Stimulated activated CD8-positive, alpha-beta memory T cell treated with anti-CD3 and anti-CD28 coated beads, Interleukin-15, amount 100 ng/mL, for 1 hour (primary cell): ENCODE measurements around the gene STAG1.
"Not testable (repeated sequence)": the region's sequence is repeated elsewhere in the genome, so short reads cannot be mapped to it uniquely, and the experiment has no call there.

Experiments used
- DNase-seq: peaks from one replicate; pipeline ENCODE4 v3.0.0-alpha.2; 2020; ENCODE audit warnings: low read depth

Gene STAG1

DNA sequence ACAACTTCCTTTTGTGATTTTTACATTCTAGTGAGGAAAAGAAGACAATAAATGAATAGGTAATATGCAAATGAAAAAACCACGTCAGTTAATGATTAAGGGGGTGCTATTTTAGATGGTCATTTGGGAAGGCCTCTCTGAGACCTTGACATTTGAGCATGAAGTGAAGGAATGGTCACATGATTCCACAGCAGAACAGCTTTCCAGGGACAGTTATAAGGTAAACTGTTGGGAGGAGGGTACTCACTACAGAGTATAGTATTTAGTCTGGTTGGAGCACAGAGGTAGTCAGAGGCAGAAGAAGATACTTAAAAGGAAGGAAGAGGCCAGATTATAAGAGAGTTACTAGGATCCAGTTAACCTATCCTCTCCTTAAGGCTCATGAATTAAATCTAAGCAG, 246.5 kb downstream of the STAG1 start:
- DNase-seq = no peak

DNA sequence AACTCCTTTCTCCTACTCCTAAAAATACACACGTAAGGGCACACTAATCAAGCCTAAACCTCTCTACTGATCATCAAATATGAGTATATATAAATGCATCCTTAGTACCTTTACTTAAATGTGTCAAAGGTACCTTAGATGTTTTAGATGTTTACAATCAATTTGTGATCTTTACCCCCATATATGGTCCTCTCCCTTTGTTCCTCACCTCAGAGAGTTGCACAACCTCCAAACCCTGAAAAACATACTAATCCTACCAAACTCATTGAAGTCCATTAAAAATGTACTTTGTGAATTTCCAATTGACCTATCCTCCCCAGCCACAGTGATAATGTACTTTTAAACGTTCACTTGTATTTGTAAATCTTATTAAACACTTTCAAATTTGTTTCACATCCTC, 249.1 kb downstream of the STAG1 start:
- no peak for DNase-seq

DNA sequence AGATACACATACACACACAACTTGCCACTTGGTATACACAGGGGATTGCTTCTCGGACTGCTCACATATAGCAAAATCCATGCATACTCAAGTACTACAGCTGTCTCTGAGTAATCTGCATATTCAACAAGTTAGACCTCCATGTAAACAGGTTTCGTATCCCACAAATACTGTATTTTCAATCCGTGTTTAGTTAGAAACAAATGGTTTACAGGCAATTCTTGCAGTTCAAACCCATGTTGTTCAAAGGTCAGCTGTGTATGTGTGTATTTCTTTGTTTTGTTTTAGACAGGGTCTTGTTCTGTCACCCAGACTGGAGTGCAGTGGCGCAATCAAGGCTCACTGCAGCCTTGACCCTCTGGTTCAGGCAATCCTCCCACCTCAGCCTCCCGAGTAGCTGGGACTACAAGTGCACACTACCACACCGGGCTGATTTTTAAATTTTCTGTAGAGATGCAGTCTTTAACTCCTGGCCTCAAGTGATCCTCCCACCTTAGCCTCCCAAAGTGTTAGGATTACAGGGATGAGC, 253.2 kb downstream of the STAG1 start:
- DNase-seq = no peak

DNA sequence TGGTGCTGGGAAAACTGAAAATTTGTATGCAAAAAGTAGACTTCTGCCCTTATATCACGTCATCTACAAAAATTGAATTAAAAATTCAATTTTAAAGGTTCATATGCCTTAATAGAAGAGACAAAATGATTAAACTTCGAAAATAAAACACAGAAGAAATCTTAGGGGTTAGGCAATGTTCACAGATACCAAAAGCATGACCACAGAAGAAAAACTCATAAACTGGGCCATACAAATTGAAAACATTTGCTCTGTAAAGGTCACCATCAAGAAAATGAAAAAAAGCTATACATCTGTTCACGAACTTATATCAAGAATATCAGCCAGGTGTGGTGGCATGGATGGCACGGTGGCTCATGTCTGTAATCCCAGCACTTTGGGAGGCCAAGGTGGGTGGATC, 257.0 kb downstream of the STAG1 start:
- DNase-seq = no peak

DNA sequence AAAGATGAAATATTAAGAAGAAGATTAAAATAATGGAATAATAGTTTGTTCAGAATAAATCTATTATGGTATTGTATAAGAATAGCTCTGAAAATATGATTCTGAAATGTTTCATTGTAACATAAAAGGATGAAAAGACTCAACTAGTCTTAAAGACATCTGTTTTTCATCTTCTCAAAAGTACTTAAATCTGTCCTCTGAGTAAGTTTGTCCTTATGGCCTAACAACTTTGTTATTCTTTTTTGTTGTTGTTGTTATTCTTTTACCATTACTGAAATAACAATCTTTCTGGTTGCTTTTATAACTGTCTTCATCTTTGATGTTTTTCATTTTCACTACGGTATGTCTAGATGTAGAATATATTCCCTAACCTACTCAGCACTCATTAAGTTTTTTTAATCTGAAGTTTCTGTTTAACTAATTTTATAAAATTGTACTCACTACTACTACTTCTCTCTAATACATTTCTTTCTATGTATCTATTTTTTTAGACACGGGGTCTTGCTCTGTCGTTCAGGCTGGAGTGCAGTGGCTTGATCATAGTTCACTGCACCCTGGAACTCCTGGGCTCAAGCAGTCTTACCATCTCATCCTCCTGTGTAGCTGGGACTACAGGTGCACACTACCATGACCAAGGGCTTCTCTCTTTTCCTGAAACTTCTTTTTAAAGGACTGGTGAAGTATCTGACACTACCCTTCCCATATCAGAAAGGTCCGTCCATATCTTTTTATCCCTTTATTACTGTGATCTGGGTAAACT, 261.4 kb downstream of the STAG1 start:
- DNase-seq = no peak

DNA sequence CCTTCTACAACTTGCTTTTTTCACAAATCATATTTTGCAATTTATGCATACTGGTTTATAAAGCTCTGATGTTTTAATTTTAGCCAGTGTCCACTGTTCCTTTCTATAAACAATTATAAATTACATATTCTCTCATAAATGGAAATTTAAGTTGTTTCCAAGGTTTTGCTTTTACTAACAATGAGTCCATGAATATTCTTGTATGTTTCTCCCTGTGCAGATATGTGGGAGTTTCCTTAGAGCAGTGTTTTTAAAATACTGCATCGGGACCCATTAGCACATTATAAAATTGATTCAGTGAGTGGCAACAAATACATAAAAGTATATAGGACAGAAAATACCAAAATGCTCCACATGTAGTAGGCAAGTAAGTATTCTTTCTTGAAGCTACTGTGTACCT, 266.4 kb downstream of the STAG1 start:
- DNase-seq = no peak

DNA sequence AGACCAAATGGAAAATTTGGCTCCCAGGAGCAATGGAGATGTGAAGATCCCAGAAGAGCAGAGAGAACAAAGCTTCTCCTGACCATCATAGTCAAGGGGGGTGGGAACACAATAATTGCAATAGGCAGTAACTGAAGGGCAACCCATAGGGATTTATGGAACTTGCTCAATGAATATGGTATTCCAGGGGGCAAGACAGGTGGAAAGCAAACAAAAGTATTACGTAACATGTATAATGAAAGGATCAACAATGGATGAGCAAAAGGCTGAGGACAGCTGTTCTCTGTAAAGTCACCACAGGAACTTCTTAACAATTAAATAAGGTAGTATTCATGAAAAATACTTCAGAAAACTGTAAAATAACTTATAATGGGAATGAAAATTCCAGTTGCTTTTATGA, 275.9 kb downstream of the STAG1 start:
- DNase-seq = no peak

DNA sequence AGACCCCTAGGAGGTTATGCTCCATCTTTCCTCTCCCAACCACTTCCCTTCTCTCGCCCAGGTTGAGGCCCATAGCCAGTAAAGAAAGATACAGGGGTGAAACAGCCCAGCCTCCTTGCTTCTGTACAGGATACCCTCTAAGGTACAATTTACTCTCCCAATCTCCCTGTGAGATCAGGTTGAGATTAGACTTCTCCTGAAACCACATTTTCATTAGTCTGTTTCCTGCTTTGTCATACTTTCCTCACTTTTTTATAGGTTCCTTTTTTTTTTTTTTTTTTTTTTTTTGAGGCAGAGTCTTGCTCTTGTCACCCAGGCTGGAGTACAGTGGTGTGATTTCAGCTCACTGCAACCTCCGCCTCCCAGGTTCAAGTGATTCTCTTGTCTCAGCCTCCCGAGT, 277.3 kb downstream of the STAG1 start:
- DNase-seq = not testable (repeated sequence)

DNA sequence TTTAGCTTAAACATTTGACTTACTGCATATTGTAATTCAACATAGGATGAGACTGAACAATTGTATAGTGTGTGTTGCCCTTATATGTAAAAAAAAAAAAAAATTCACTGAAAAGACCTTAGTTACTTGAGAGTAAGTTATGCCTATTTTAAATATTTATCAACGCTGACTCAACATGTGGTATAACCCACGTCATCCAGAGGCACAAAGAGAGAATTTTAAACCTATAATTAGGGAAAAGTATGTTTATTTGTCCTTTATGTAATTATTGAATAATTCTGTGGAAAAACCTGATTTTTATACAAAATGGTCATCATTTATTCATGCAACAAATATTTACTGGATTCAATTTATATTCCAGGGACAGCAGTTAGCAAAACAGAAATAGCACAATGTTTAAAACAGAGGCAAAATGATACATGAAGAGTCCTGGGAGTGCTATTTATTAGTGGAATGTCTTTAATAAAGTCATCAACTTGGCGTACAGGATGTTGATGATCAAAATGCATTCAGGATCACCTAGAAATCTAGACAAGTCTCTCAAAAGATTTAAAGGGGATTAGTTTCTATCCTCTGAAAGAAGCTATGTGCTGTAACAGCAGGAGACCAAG, 278.4 kb downstream of the STAG1 start:
- no peak for DNase-seq

DNA sequence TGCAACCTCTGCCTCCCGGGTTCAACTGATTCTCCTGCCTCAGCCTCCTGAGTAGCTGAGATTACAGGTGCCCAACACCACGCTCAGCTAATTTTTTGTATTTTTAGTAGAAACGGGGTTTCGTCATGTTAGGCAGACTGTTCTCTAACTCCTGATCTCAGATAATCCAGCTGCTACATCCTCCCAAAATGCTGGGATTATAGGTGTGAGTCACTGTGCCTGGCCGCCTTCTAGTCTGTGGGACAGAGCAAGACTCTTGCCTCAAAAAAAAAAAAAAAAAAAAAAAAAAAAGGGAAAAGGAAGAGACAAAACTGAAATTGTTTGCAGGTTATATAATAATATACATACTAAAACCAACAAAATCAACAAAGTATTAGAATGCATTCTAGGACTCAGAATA, 286.9 kb downstream of the STAG1 start:
- DNase-seq = no peak

DNA sequence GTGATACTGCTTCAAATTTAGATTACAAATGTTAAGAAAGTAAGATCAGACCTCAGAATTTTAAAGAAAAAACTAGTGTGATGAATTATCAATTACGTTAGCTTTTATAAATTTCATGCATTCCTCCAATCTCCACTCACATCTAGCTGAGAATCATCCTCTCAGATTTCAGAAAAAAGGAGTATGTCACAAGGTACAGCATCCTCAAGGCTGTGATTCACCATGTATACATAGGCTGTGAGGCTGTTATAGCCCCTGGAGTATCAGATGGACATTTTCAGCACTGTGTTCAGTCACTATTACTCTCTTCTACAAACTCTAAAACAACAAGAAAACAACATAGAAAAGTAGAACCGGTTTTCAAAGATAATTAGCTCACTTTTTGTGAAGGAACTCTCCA, 287.7 kb downstream of the STAG1 start:
- no peak for DNase-seq

DNA sequence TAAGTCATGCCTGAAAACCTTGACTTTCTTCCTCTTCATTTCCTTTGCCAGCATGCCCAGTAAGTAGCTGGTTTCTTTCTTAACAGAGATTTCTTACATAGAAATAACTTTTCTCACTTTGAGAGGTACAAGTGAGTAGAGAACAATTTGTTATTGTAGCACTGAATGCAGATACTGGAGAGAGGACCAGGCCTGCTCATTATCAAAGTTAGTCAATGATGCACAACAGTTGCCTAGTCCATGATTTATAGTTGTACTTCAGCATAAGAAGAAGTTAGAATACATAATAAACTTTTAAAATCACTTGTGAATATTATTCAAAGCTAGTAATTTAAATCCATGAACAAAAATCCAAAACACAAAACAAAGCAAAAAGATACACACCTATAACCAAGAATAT, 289.0 kb downstream of the STAG1 start:
- DNase-seq = no peak

DNA sequence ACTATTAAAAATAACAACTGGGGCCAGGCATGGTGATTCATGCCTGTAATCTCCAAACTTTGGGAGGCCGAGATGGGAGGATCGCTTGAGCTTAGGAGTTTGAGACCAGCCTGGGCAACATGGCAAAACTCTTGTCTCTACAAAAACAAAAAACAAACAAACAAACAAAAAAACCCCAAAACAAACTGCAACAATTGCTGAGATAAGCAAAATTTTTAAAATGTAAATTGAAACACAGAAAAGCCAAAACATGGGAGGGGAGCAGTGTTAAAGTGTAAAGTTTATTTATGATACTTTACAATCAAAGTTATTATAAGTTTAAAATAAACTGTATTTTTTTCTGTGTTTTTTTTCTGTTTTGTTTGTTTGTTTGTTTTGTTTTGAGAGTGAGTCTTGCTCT, 294.4 kb downstream of the STAG1 start:
- DNase-seq = no peak

DNA sequence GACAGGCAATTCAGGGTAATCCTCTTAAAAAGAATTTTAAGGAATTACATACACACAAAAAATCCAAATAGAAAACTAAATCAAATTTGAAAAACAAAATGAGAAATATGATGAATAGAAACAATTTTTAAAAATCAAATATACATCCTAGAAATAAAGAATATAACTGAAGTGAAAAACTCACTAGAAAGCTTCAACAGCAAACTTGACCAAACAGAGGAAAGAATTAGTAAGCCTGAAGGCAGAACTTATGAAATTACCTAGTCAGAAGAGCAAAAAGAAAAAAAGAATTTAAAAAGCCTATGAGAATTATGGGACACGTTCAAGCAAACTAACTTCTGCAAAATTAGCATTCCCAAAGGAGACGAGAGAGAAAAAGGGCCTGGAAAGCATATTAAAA, 296.0 kb downstream of the STAG1 start:
- DNase-seq = no peak

DNA sequence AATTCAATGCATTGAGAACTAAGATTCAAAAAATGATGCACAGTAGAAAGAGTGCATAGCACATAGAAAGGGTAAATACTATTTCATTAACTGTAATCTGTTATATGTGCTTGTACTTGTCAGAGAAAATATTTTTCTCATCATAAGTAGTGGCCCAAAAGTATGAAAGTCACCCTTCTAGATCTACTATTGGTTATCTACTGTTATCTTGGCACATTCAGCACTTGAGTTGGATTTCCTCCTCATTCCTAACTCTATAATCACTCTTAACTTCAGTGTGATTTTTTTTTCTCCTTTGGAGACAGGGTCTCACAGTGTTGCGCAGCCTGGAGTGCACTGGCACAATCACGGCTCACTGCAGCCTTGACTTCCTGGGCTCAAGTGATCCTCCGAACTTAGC, 307.6 kb downstream of the STAG1 start:
- no peak for DNase-seq

DNA sequence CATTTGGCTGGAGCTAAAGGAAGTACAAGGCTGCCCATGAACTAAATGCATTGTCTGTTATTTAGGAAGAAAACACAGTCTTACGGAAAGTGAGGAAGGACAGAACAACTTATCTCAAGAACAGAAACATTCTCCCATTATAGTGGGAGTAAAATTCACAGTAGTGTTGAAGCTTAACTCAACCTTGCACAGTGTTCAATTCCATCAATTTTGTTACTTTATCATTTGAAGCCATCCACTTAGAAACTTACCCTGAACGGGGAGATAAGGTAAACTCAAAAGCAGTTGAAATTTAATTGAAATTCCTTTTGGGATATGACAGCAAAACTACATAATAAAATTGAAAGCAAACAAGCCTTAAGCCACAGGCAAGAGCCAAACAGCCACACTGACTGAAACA, 315.1 kb downstream of the STAG1 start:
- no peak for DNase-seq

DNA sequence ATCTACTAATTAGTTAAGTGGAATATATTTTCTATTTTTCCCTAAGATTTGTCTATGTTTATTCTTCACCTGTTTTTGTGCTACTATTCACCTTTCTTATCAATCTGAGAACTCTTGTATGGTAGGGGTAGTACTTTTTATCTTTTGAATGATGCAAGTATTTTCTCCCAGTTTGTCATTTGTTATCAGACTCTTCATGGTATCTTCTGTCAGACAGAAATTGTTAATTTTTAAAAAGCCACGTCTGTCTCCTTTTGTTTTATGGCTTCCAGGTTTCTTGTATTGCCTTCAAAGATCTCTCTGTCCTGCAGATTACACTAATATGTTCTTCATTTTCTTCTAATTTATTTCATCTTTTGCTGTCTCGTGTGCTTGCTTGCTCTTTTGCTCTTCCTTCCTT, 317.7 kb downstream of the STAG1 start:
- DNase-seq = no peak

DNA sequence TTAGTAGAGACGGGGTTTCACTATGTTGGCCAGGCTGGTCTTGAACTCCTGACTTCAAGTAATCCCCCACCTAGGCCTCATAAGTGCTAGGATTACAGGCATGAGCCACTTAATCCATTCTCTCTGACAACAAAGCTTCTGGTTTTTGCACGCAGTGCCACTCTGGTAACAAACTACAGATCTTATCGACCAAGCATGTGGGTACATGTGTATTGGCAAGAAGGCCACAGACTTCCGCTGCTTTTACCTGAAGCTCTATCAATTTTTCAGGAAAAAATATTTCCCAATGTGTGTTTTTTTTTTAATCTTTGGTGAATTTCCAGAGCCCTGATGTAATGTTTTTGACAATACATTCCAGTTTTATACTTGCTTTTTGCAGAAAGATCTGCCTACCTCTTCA, 319.5 kb downstream of the STAG1 start:
- no peak for DNase-seq

DNA sequence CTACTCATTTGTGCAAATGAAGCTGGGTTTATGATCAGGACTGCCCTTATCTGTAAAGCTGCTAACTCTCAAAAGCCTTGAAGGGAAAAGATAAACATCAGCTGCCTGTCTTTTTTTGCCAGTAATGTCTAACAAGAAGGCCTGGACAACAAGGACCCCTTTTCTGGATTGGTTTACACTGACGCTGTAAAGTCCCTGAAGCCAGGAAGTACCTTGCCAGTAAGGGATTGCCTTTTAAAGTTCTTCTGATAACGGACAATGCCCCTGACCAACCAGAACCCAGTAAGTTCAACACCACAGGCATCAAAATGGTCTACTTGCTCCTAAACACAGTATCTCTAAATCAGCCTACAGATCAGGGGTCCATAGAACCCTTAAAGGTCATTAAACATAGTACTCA, 324.0 kb downstream of the STAG1 start:
- DNase-seq = no peak

DNA sequence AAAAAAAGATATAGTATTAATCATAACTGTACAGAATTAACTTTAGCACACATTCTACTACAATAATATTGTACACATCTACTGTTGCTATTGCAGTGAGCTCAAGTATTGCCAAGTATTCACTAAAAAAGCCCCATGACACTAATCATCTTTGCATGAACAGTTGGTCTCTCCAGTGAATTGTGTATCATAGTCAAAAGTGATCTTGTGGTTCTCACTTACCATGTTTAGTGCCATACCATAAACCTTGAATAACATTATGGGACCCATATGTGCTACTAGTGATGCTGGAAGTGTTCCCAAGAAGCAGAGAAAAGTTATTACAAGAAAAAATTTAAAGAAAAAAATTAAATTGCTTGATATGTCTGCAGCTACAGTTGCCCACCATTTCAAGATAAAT, 324.9 kb downstream of the STAG1 start:
- DNase-seq = no peak

DNA sequence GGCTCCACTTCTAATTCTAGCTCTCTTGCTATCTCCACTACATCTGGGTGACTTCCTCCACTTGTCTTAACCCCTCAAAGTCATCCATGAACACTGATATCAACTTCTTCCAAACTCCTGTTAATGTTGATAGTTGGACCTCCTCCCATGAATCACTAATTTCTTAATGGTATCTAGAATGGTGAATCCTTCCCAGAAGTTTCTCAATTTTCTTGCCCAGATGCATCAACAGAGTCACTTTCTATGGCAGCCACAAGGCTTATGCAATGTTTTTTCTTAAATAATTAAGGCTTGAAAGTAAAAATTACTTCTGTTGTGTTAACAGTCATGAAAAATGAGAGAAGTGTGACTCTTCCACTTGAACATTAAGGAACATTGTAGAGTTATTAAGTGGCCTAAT, 337.7 kb downstream of the STAG1 start:
- DNase-seq = no peak

DNA sequence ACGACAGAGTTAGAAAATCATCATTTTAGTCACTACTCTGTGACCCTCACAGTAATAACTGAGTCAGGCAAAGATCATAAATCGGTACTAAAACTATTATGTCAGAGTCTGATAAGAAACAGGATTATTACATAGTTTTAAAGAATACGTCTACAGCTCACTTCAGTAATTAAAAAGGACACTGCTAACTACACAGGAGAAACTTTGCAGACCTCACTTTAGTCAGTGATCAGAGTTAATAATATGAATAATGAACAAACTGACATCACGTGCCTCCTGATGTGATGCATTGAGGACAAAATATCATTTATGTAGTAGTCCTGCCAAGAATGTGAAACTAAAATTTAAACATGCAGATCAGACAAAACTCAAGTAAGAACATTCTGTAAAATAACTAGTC, 339.9 kb downstream of the STAG1 start:
- no peak for DNase-seq

DNA sequence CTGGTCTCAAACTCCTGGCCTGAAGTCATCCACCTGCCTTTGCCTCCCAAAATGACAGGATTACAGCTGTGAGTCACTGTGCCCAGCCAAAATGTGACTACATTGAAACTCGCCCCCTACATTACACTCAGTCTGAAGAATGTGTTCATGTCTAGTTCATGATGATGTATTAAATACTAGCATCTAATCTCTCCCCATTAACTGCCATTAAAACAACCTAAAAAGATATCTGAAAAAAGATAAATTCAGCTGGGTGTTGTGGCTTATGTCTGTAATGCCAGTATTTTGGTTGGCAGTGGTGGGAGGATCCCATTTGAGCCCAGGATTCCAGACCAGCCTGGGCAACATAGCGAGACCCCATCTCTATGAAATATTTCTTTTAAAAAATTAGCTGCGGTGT, 342.6 kb downstream of the STAG1 start:
- DNase-seq = no peak

DNA sequence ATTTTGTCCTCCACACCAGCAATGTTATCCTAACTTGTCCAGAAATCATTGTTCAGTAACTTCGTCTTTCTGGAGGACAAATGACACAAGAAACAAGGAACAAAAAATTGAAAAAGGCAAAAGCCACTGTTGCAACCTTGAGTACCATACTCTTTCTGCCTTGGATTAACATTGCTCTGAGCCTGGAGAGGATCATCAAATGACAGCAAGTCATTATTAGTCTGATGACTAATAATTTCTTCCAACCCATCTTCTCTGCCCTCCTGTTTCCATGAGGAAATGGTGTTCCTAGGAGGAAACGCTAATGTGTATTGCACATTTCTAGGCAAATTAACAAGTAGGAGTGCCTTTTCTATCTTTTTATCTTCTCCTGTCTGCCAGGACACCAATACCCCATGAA, 348.1 kb downstream of the STAG1 start:
- no peak for DNase-seq
